PFSK-1 (cell line): ENCODE results near the gene RGS17.
A peak's percentile ranks its signal among the peaks of the same experiment; 100 is the strongest.

ENCODE experiments used
- FOXP2 ChIP-seq: optimal IDR thresholded peaks from 2 replicates; pipeline ENCODE3; 2011; ENCODE audit warnings: borderline replicate concordance, control low read depth, inconsistent platforms; ENCODE audit not compliant: insufficient read depth; ENCODE audit errors: extremely low read length, extremely low read depth
- POLR2AphosphoS5 ChIP-seq: IDR thresholded peaks from 2 replicates; pipeline ENCODE4 v1.6.1; 2012; ENCODE audit warnings: low read depth, mild to moderate bottlenecking, control low read depth, low read length, moderate library complexity
- SIN3A ChIP-seq: IDR thresholded peaks from 2 replicates; pipeline ENCODE4 v1.6.1; 2012; ENCODE audit warnings: mild to moderate bottlenecking, low read length, moderate library complexity, borderline replicate concordance; ENCODE audit not compliant: insufficient read depth
- TAF1 ChIP-seq: IDR thresholded peaks from 2 replicates; pipeline ENCODE4 v1.6.1; 2012; ENCODE audit warnings: low read length, control low read depth, borderline replicate concordance; ENCODE audit not compliant: insufficient read depth
- TF ChIP-seq, protein P1 (sequence below), 2 experiments: IDR thresholded peaks; 2 replicates each; pipeline versions ENCODE4 v1.6.1 to v1.8.0; 2011 to 2012; ENCODE audit warnings: low read depth in 2 of 2, low read length in 2 of 2, control low read depth in 1 of 2, inconsistent platforms in 1 of 2, mild to moderate bottlenecking in 1 of 2, moderate library complexity in 1 of 2; ENCODE audit not compliant: insufficient read depth in 1 of 2

The RGS17 gene

GRCh38 chr6:153167061-153167891, 36.2 kb upstream of the RGS17 start:
- TF ChIP-seq TAF1, result no peak
- TF ChIP-seq, protein P1, sequence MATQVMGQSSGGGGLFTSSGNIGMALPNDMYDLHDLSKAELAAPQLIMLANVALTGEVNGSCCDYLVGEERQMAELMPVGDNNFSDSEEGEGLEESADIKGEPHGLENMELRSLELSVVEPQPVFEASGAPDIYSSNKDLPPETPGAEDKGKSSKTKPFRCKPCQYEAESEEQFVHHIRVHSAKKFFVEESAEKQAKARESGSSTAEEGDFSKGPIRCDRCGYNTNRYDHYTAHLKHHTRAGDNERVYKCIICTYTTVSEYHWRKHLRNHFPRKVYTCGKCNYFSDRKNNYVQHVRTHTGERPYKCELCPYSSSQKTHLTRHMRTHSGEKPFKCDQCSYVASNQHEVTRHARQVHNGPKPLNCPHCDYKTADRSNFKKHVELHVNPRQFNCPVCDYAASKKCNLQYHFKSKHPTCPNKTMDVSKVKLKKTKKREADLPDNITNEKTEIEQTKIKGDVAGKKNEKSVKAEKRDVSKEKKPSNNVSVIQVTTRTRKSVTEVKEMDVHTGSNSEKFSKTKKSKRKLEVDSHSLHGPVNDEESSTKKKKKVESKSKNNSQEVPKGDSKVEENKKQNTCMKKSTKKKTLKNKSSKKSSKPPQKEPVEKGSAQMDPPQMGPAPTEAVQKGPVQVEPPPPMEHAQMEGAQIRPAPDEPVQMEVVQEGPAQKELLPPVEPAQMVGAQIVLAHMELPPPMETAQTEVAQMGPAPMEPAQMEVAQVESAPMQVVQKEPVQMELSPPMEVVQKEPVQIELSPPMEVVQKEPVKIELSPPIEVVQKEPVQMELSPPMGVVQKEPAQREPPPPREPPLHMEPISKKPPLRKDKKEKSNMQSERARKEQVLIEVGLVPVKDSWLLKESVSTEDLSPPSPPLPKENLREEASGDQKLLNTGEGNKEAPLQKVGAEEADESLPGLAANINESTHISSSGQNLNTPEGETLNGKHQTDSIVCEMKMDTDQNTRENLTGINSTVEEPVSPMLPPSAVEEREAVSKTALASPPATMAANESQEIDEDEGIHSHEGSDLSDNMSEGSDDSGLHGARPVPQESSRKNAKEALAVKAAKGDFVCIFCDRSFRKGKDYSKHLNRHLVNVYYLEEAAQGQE (IDR thresholded peaks at IDR 0.05; ENCODE audit: insufficient read depth in 1 of 2, low read depth in 2 of 2, low read length in 2 of 2), result peak in 1 of 2 experiments; percentile 68; a peak in 1 of 4 replicates

GRCh38 chr6:153162646-153163045, 31.6 kb upstream of the RGS17 start:
- TF ChIP-seq SIN3A, result no peak
- no peak for TF ChIP-seq TAF1
- TF ChIP-seq, protein P1 (IDR thresholded peaks at IDR 0.05; ENCODE audit: insufficient read depth in 1 of 2, low read depth in 2 of 2, low read length in 2 of 2), result no peak
- TF ChIP-seq FOXP2, result no peak
- TF ChIP-seq POLR2AphosphoS5, result no peak

GRCh38 chr6:153162172-153162571, 31.1 kb upstream of the RGS17 start:
- TF ChIP-seq POLR2AphosphoS5, result no peak
- TF ChIP-seq FOXP2, result no peak
- TF ChIP-seq SIN3A, result no peak
- TF ChIP-seq TAF1, result no peak
- TF ChIP-seq, protein P1 (IDR thresholded peaks at IDR 0.05; ENCODE audit: insufficient read depth in 1 of 2, low read depth in 2 of 2, low read length in 2 of 2), result no peak

DNA sequence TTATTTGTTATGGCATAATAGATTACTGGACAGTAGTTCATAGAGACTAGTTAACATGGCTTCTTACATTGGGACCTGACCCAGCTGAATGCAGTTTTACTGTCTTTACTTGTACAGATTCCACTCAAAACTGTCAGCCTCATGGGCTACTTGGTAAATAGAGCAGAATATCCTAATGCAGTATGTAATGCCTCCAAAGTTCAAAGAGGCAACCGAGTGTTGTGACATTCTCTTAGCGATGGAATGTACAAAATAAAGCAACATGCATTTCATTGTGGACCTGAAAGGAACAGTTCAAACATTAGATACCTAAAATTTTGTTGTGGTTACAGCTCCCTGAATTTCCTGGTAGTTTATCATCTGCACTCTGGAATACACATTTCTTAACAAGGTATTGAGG, 29.1 kb upstream of the RGS17 start:
- TF ChIP-seq POLR2AphosphoS5 (no peak), FOXP2 (no peak), TAF1 (no peak)

GRCh38 chr6:153150752-153151440, 19.8 kb upstream of the RGS17 start:
- TF ChIP-seq SIN3A, result no peak
- no peak for TF ChIP-seq FOXP2
- TF ChIP-seq TAF1, result no peak
- TF ChIP-seq, protein P1 (IDR thresholded peaks at IDR 0.05; ENCODE audit: insufficient read depth in 1 of 2, low read depth in 2 of 2, low read length in 2 of 2), result no peak
- TF ChIP-seq POLR2AphosphoS5, result no peak
